Psoas muscle (tissue), 8 donors: ENCODE data around the gene INPP4A. TPM values are rescaled to one million over a fixed set of nuclear protein-coding genes. Genes with fewer than 3 reads are reported as not detected.

Experiments
- ATAC-seq, 4 donors: fragments of 200-7000 bp; cut with Tn5 transposase; one replicate each; pipeline ENCODE4 v1.9.1; 2020; ENCODE audit warnings: moderate library complexity in 3 of 4, mild to moderate bottlenecking in 2 of 4
- DNase-seq, 2 donors: peaks; one replicate each; pipeline ENCODE4 v3.0.0-alpha.2; 2020
- H3K27ac ChIP-seq: fragments of 200-600 bp; one replicate; pipeline ENCODE4 v1.8.0; 2022
- H3K27me3 ChIP-seq, 3 donors: fragments of 200-600 bp in 1 of 3; one replicate each; pipeline versions ENCODE4 v1.6.1 to v1.8.0; 2013 to 2022; ENCODE audit warnings: low read length in 2 of 3, mild to moderate bottlenecking in 2 of 3, moderate library complexity in 1 of 3; ENCODE audit not compliant: insufficient read depth in 3 of 3
- H3K36me3 ChIP-seq, 2 donors: fragments of 200-600 bp in 1 of 2; one replicate each; pipeline versions ENCODE4 v1.6.1 to v1.8.0; 2013 to 2022; ENCODE audit warnings: low read depth in 1 of 2, mild to moderate bottlenecking in 1 of 2, moderate library complexity in 1 of 2; ENCODE audit not compliant: insufficient read depth in 1 of 2
- H3K4me1 ChIP-seq: fragments of 200-600 bp; one replicate; pipeline ENCODE4 v1.8.0; 2022
- H3K4me3 ChIP-seq: fragments of 200-600 bp; one replicate; pipeline ENCODE4 v1.8.0; 2022; ENCODE audit warnings: mild to moderate bottlenecking
- H3K9me3 ChIP-seq: fragments of 200-600 bp; one replicate; pipeline ENCODE4 v1.8.0; 2022
- CTCF ChIP-seq: fragments of 200-600 bp; IDR thresholded peaks from one replicate; pipeline ENCODE4 v1.8.0; 2022; ENCODE audit warnings: antibody characterized with exemption
- WGBS, 3 donors: extraction: QIAGEN DNeasy Blood & Tissue Kit; methylation state at CpG; one replicate each; pipeline versions ENCODE4 v1.1.6 to v1.1.7; 2013; 5-methylcytosine and 5-hydroxymethylcytosine counted together
- intact Hi-C, 2 donors: fragments of 100-400 bp; cut with DNase I; formaldehyde crosslinking; loops; one replicate each; pipeline versions ENCODE4 v1.11.0 to v1.14.2; 2022
- polyA plus RNA-seq, 3 donors: library from polyadenylated mRNA; stranded (reverse); fragments of 200-250 nt; gene quantifications; one replicate each; pipeline ENCODE4 v1.2.3, GENCODE V29; 2013
- total RNA-seq, 4 donors: library from RNA; stranded (reverse); fragmentation: NEBNext Ultra II Directional in 2 of 4; extraction: Animal tissue kit (Norgen Biotek cat#: 25700) in 2 of 4; gene quantifications; one replicate each; pipeline versions ENCODE4 v1.2.1 to v1.2.4, GENCODE V29; 2021 to 2023
- donor health status: healthy with polysubstance abuse.
- donor health status: DM: no; HTN: no; CAD: no; lungs with moderate emphysema.
- donor health status: Bipolar disorder and iron deficiency.
- donor health status: healthy.
- donor health status: DM: yes; HTN: yes; CAD: no.
- donor health status: DM: no; HTN: no; CAD: no.
- donor health status: DM: no; HTN: no; CAD: no.
- donor health status: DM: yes; HTN: yes; CAD: no.

The INPP4A gene
- total and polyA plus RNA-seq, 7 donors: 2.2 to 19.7 (median 9.8) TPM

- ATAC-seq (no peak), DNase-seq (no peak)
- intact Hi-C loops: no loop called here
- Histone ChIP-seq H3K4me1 (no peaks in the 10 kb centered on the region), H3K27ac (no peak overlapping the region), H3K4me3 (no peak overlapping the region), H3K36me3 (peaks cover 0 to 82% of the 10 kb centered on the region in 2 donors), H3K9me3 (no peaks in the 10 kb centered on the region), H3K27me3 (no peaks in the 10 kb centered on the region)
- TF ChIP-seq CTCF: no peak
- 90 to 94% (median 93%) methylated on average over 6 of the region's 6 CpGs for WGBS, 3 donors
These were observed 104.5 kb downstream of the INPP4A start for GRCh38 chr2:98548920-98549818.

DNA sequence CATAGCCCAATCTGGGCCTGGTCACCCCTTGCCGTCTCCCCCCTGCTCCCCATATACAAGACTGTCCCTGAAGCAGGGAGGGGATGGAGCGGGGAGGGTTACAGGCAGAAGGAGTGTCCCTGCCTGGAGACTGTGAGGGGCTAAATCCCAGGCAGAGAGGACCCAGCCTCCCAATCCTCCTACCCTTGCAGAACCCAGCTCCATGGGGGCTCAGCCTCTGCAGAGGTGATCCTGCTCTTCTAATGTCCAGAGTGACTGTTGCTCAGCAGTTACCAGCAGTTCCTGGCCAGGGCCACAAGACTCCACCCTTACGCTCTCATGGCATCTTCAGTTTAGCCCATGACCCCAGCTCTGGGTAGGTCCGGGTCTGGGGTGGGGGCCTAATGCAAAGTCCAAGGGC is 105.5 kb downstream of the INPP4A start:
- H3K36me3 ChIP-seq: peaks cover 0 to 82% of the 10 kb centered on the region in 2 donors
- TF ChIP-seq CTCF: no peak
- no peak overlapping the region for H3K4me3 ChIP-seq
- H3K27me3 ChIP-seq: no peaks in the 10 kb centered on the region
- no peaks in the 10 kb centered on the region for H3K4me1 ChIP-seq
- intact Hi-C loops: no loop called here
- ATAC-seq (no peak), DNase-seq (no peak)
- H3K9me3 ChIP-seq: no peaks in the 10 kb centered on the region
- no peak overlapping the region for H3K27ac ChIP-seq
- WGBS, 3 donors: 96 to 100% (median 98%) methylated on average over 4 of the region's 4 CpGs

DNA sequence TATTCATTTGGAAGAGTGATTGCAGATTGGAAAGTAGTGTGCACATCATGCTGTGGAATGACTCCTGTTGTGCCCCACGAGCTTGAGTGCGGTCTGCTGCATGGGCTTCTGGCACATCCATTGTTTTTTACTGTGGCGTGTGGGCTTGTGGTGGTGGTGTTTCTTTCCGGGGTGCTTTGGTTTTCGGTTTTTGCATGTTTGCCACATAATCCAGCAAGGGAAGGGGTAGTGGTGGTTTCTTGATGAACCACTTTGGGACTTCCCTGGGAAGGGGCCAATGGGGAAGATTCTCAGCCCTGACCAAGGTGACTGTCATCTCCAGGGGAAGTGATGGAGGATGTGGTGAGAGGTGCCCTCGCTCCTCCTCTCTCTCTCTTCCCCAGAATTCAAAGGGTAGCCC is 106.7 kb downstream of the INPP4A start:
- TF ChIP-seq CTCF: no peak
- intact Hi-C loops: no loop called here
- Histone ChIP-seq H3K4me3 (no peak overlapping the region), H3K36me3 (peaks cover 0 to 82% of the 10 kb centered on the region in 2 donors), H3K9me3 (no peaks in the 10 kb centered on the region), H3K27me3 (no peaks in the 10 kb centered on the region), H3K27ac (no peak overlapping the region), H3K4me1 (no peaks in the 10 kb centered on the region)
- 92% methylated on average over 6 of the region's 6 CpGs for WGBS, 3 donors
- no peak for ATAC-seq
- no peak for DNase-seq

- Histone ChIP-seq H3K36me3 (peaks cover 0 to 81% of the 10 kb centered on the region in 2 donors), H3K27ac (no peak overlapping the region), H3K27me3 (no peaks in the 10 kb centered on the region), H3K4me3 (no peak overlapping the region), H3K9me3 (no peaks in the 10 kb centered on the region), H3K4me1 (no peaks in the 10 kb centered on the region)
- DNase-seq (no peak), ATAC-seq (no peak)
- intact Hi-C loops: no loop called here
- no peak for TF ChIP-seq CTCF
- 97 to 98% (median 97%) methylated on average over 7 of the region's 7 CpGs for WGBS, 3 donors
These were observed 108.0 kb downstream of the INPP4A start for GRCh38 chr2:98552499-98553179.
